BE2C (cell line): ENCODE data around the gene ANK3.
A peak's percentile ranks its signal among the peaks of the same experiment; 100 is the strongest.

Experiments used
- DNase-seq: peaks from one replicate; pipeline ENCODE4 v3.0.0-alpha.2; 2020
- H3K27me3 ChIP-seq: fragments of 250-450 bp; sonication (Bioruptor Pico); 2 replicates; pipeline ENCODE4 v1.5.1; 2020; ENCODE audit warnings: mild to moderate bottlenecking
- H3K36me3 ChIP-seq: fragments of 250-450 bp; sonication (Bioruptor Pico); 2 replicates; pipeline ENCODE4 v1.5.1; 2020; ENCODE audit warnings: mild to moderate bottlenecking
- H3K4me1 ChIP-seq: fragments of 250-450 bp; sonication (Bioruptor Pico); 2 replicates; pipeline ENCODE4 v1.5.1; 2020
- H3K4me3 ChIP-seq: 2 replicates; pipeline ENCODE4 v1.5.1; 2011; ENCODE audit warnings: low read depth, low read length
- H3K9me3 ChIP-seq: fragments of 250-450 bp; sonication (Bioruptor Pico); 2 replicates; pipeline ENCODE4 v1.5.1; 2020
- CTCF ChIP-seq: IDR thresholded peaks from 2 replicates; pipeline ENCODE4 v1.5.1; 2012; ENCODE audit warnings: mild to moderate bottlenecking, low read depth, low read length

ANK3 gene

GRCh38 chr10:60000747-60001146 lies 388.9 kb downstream of the ANK3 start:
- Histone ChIP-seq H3K4me1 (no peaks in the 10 kb centered on the region), H3K36me3 (no peaks in the 10 kb centered on the region), H3K27me3 (no peaks in the 10 kb centered on the region), H3K9me3 (no peaks in the 10 kb centered on the region), H3K4me3 (no peak overlapping the region)
- no peak for DNase-seq
- no peak for TF ChIP-seq CTCF

- Histone ChIP-seq H3K4me3 (no peak overlapping the region), H3K4me1 (no peaks in the 10 kb centered on the region), H3K9me3 (no peaks in the 10 kb centered on the region), H3K27me3 (no peaks in the 10 kb centered on the region), H3K36me3 (no peaks in the 10 kb centered on the region)
- TF ChIP-seq CTCF: no peak
- no peak for DNase-seq
These were observed 391.7 kb downstream of the ANK3 start for GRCh38 chr10:59997827-59998525.

GRCh38 chr10:59995862-59996261 lies 393.8 kb downstream of the ANK3 start:
- no peak overlapping the region for H3K4me3 ChIP-seq
- no peaks in the 10 kb centered on the region for H3K27me3 ChIP-seq
- no peak for TF ChIP-seq CTCF
- no peak for DNase-seq
- no peaks in the 10 kb centered on the region for H3K36me3 ChIP-seq
- no peaks in the 10 kb centered on the region for H3K4me1 ChIP-seq
- H3K9me3 ChIP-seq: no peaks in the 10 kb centered on the region

- no peak for DNase-seq
- no peak overlapping the region for H3K4me3 ChIP-seq
- no peaks in the 10 kb centered on the region for H3K27me3 ChIP-seq
- no peaks in the 10 kb centered on the region for H3K9me3 ChIP-seq
- no peaks in the 10 kb centered on the region for H3K4me1 ChIP-seq
- H3K36me3 ChIP-seq: no peaks in the 10 kb centered on the region
- TF ChIP-seq CTCF: no peak
These were observed 395.7 kb downstream of the ANK3 start for GRCh38 chr10:59993931-59994330.

GRCh38 chr10:59991661-59992060 lies 398.0 kb downstream of the ANK3 start:
- Histone ChIP-seq H3K4me1 (no peaks in the 10 kb centered on the region), H3K27me3 (no peaks in the 10 kb centered on the region), H3K36me3 (no peaks in the 10 kb centered on the region), H3K9me3 (no peaks in the 10 kb centered on the region), H3K4me3 (no peak overlapping the region; the same call in 1 of the 2 replicates)
- DNase-seq: peak; percentile 41
- TF ChIP-seq CTCF: no peak

GRCh38 chr10:59991117-59991516 lies 398.6 kb downstream of the ANK3 start:
- H3K4me3 ChIP-seq: no peak overlapping the region
- H3K4me1 ChIP-seq: no peaks in the 10 kb centered on the region
- no peak for TF ChIP-seq CTCF
- H3K27me3 ChIP-seq: no peaks in the 10 kb centered on the region
- no peak for DNase-seq
- H3K36me3 ChIP-seq: no peaks in the 10 kb centered on the region
- no peaks in the 10 kb centered on the region for H3K9me3 ChIP-seq
